H9 (cell line): ENCODE results near the gene SPRTN. TPM values are rescaled to one million over a fixed set of nuclear protein-coding genes. Genes with fewer than 3 reads are reported as not detected.

Experiments
- DNase-seq: peaks from one replicate; pipeline ENCODE4 v3.0.0-alpha.2; 2017
- H2AFZ ChIP-seq: one replicate; pipeline ENCODE4 v1.6.1; 2013; ENCODE audit warnings: mild to moderate bottlenecking, low read length, control low read depth, moderate library complexity
- H2AK5ac ChIP-seq: 2 replicates; pipeline ENCODE4 v1.6.1; 2013; ENCODE audit warnings: low read length, control low read depth, mixed read lengths; ENCODE audit not compliant: insufficient read length
- H2BK120ac ChIP-seq: one replicate; pipeline ENCODE4 v1.6.1; 2013; ENCODE audit warnings: low read depth, mild to moderate bottlenecking, low read length, control low read depth, inconsistent platforms; ENCODE audit not compliant: poor library complexity, severe bottlenecking
- H2BK12ac ChIP-seq: 2 replicates; pipeline ENCODE4 v1.6.1; 2013; ENCODE audit warnings: low read length, control low read depth, mixed read lengths, low read depth; ENCODE audit not compliant: insufficient read length
- H2BK15ac ChIP-seq: 2 replicates; pipeline ENCODE4 v1.6.1; 2013; ENCODE audit warnings: low read depth, low read length, control low read depth
- H2BK20ac ChIP-seq: one replicate; pipeline ENCODE4 v1.6.1; 2013; ENCODE audit warnings: low read depth, mild to moderate bottlenecking, low read length, control low read depth, inconsistent platforms; ENCODE audit not compliant: poor library complexity, severe bottlenecking
- H2BK5ac ChIP-seq: 2 replicates; pipeline ENCODE4 v1.6.1; 2013; ENCODE audit warnings: low read length, control low read depth, mixed read lengths; ENCODE audit not compliant: insufficient read length
- H3K14ac ChIP-seq: 2 replicates; pipeline ENCODE4 v1.6.1; 2013; ENCODE audit warnings: low read length, control low read depth; ENCODE audit not compliant: insufficient read depth
- H3K18ac ChIP-seq: 2 replicates; pipeline ENCODE4 v1.6.1; 2013; ENCODE audit warnings: low read depth, mild to moderate bottlenecking, mixed read lengths, low read length, control low read depth; ENCODE audit not compliant: insufficient read length
- H3K23ac ChIP-seq: 2 replicates; pipeline ENCODE4 v1.6.1; 2013; ENCODE audit warnings: low read length, control low read depth, mixed read lengths, low read depth; ENCODE audit not compliant: insufficient read length
- H3K23me2 ChIP-seq: 2 replicates; pipeline ENCODE4 v1.6.1; 2013; ENCODE audit warnings: low read depth, mild to moderate bottlenecking, mixed read lengths, low read length, control low read depth; ENCODE audit not compliant: insufficient read length, poor library complexity, severe bottlenecking
- H3K27ac ChIP-seq: 2 replicates; pipeline ENCODE4 v1.5.1; 2013; ENCODE audit warnings: low read length, control low read depth, mixed read lengths, low read depth; ENCODE audit not compliant: insufficient read length
- H3K27me3 ChIP-seq: 2 replicates; pipeline ENCODE4 v1.6.1; 2013; ENCODE audit warnings: low read length, control low read depth, inconsistent platforms; ENCODE audit not compliant: insufficient read depth
- H3K4ac ChIP-seq: 2 replicates; pipeline ENCODE4 v1.6.1; 2013; ENCODE audit warnings: low read depth, mild to moderate bottlenecking, control low read depth, inconsistent platforms, low read length, moderate library complexity
- H3K4me1 ChIP-seq: 2 replicates; pipeline ENCODE4 v1.6.1; 2013; ENCODE audit warnings: low read length, control low read depth, inconsistent platforms; ENCODE audit not compliant: insufficient read depth
- H3K4me2 ChIP-seq: 2 replicates; pipeline ENCODE4 v1.6.1; 2013; ENCODE audit warnings: low read length, control low read depth, mixed read lengths; ENCODE audit not compliant: insufficient read length, insufficient read depth
- H3K56ac ChIP-seq: 2 replicates; pipeline ENCODE4 v1.6.1; 2013; ENCODE audit warnings: low read depth, mild to moderate bottlenecking, mixed read lengths, low read length, control low read depth; ENCODE audit not compliant: insufficient read length
- H3K79me1 ChIP-seq: 2 replicates; pipeline ENCODE4 v1.6.1; 2013; ENCODE audit warnings: low read depth, mild to moderate bottlenecking, moderate library complexity, low read length, control low read depth, inconsistent platforms; ENCODE audit not compliant: insufficient read depth, poor library complexity, severe bottlenecking
- H3K79me2 ChIP-seq: 2 replicates; pipeline ENCODE4 v1.6.1; 2013; ENCODE audit warnings: low read length, control low read depth, inconsistent platforms; ENCODE audit not compliant: insufficient read depth
- H3K9ac ChIP-seq: 2 replicates; pipeline ENCODE4 v1.6.1; 2013; ENCODE audit warnings: low read length, control low read depth, mixed read lengths; ENCODE audit not compliant: insufficient read length; ENCODE audit errors: extremely low read depth
- H3K9me3 ChIP-seq: one replicate; pipeline ENCODE4 v1.6.1; 2013; ENCODE audit warnings: low read depth, low read length, inconsistent platforms; ENCODE audit not compliant: control insufficient read depth
- H3T11ph ChIP-seq: one replicate; pipeline ENCODE4 v1.6.1; 2013; ENCODE audit warnings: mild to moderate bottlenecking, low read length, control low read depth, inconsistent platforms
- H4K20me1 ChIP-seq: one replicate; pipeline ENCODE4 v1.6.1; 2013; ENCODE audit not compliant: control insufficient read depth, insufficient read length, insufficient read depth
- H4K5ac ChIP-seq: 2 replicates; pipeline ENCODE4 v1.6.1; 2013; ENCODE audit warnings: low read depth, mild to moderate bottlenecking, mixed read lengths, low read length, control low read depth; ENCODE audit not compliant: insufficient read length
- H4K8ac ChIP-seq: replicated peaks from 2 replicates; pipeline ENCODE4 v1.6.1; 2013; ENCODE audit warnings: low read length, control low read depth, mixed read lengths, low read depth; ENCODE audit not compliant: insufficient read length
- H4K91ac ChIP-seq: 2 replicates; pipeline ENCODE4 v1.6.1; 2013; ENCODE audit warnings: low read depth, mild to moderate bottlenecking, moderate library complexity, mixed read lengths, low read length, control low read depth; ENCODE audit not compliant: insufficient read length
- H3K27ac Mint-ChIP-seq, 3 experiments: 2 replicates in 2 of 3; 3 replicates in 1 of 3; pipeline ENCODE4 v1.8.0; 2020 to 2021; ENCODE audit warnings: mixed read lengths in 3 of 3, mild to moderate bottlenecking in 1 of 3, moderate library complexity in 1 of 3
- H3K27me3 Mint-ChIP-seq: 2 replicates; pipeline ENCODE4 v1.8.0; 2021; ENCODE audit warnings: low read depth, mild to moderate bottlenecking, moderate library complexity, mixed read lengths
- H3K36me3 Mint-ChIP-seq, 3 experiments: 2 replicates in 2 of 3; 3 replicates in 1 of 3; pipeline ENCODE4 v1.8.0; 2020 to 2021; ENCODE audit warnings: low read depth in 3 of 3, mixed read lengths in 3 of 3; ENCODE audit not compliant: insufficient read depth in 1 of 3
- H3K4me1 Mint-ChIP-seq, 2 experiments: 2 replicates each; pipeline ENCODE4 v1.8.0; 2020; ENCODE audit warnings: mixed read lengths in 2 of 2
- H3K4me3 Mint-ChIP-seq, 2 experiments: 2 replicates in 1 of 2; 3 replicates in 1 of 2; pipeline ENCODE4 v1.8.0; 2020 to 2021; ENCODE audit warnings: mild to moderate bottlenecking in 2 of 2, mixed read lengths in 2 of 2, moderate library complexity in 1 of 2
- H3K9me3 Mint-ChIP-seq, 2 experiments: 2 replicates in 1 of 2; 3 replicates in 1 of 2; pipeline ENCODE4 v1.8.0; 2020; ENCODE audit warnings: mild to moderate bottlenecking in 2 of 2, mixed read lengths in 2 of 2, moderate library complexity in 1 of 2
- CTCF ChIP-seq: fragments of 200-600 bp; sonication (generic); conservative IDR thresholded peaks from 3 replicates; pipeline ENCODE4 v1.8.0; 2021; ENCODE audit warnings: antibody characterized with exemption, mild to moderate bottlenecking
- WGBS: extraction: QIAGEN DNeasy Blood & Tissue Kit; methylation state at CpG from one replicate; pipeline ENCODE4 v1.1.7; 2013; ENCODE audit warnings: missing lambda C conversion rate, low lambda C conversion rate, mixed read lengths; ENCODE audit not compliant: insufficient read length; ENCODE audit errors: extremely low coverage; 5-methylcytosine and 5-hydroxymethylcytosine counted together
- total RNA-seq: library from RNA; stranded (reverse); gene quantifications from 2 replicates; pipeline ENCODE4 v1.2.1, GENCODE V29; 2021

Gene SPRTN
- total RNA-seq, 1 experiment from 2014 or later: 14.8 TPM

DNA sequence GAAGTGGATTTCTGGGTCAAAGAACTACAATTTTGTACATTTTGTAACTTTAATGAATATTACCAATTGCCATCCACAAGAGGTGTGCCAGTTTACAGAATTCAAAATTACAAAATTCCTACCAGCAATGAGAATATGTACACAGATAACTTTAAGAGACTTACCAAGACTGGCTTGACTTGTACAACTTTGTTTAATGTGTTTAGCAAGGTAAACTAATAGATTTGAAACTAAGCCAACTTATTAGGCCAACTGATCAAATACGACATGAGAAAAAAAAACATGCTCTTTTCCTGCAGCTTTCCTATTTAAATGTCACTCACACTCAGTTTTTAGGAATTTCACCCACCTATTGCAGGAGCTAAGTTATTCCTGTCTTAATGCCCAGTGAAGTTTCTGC, 11.8 kb upstream of the SPRTN start:
- no peak overlapping the region for H2BK15ac ChIP-seq
- H4K5ac ChIP-seq: no peak overlapping the region

More for the DNA sequence above, 11.8 kb upstream of the SPRTN start:
- H4K91ac ChIP-seq: no peak overlapping the region
- Mint-ChIP-seq H3K4me1 (peaks cover 3 to 4% of the 10 kb centered on the region in 2 experiments; a peak in 3 of 4 replicates), H3K27me3 (no peaks in the 10 kb centered on the region; the same call in 1 of the 2 replicates), H3K4me3 (no peak overlapping the region), H3K9me3 (no peaks in the 10 kb centered on the region), H3K27ac (no peak overlapping the region), H3K36me3 (no peaks in the 10 kb centered on the region)
- no peak overlapping the region for H2BK5ac ChIP-seq
- H3K23ac ChIP-seq: no peak overlapping the region
- H3K79me2 ChIP-seq: no peaks in the 10 kb centered on the region
- no peak overlapping the region for H3T11ph ChIP-seq
- WGBS: no CpG with 5 or more reads among the region's 1 CpG
- no peaks in the 10 kb centered on the region for H3K79me1 ChIP-seq
- no peak overlapping the region for H2BK120ac ChIP-seq
- no peak overlapping the region for H3K18ac ChIP-seq
- no peak overlapping the region for H3K4me2 ChIP-seq
- no peaks in the 10 kb centered on the region for H3K23me2 ChIP-seq
- H4K20me1 ChIP-seq: no peaks in the 10 kb centered on the region
- TF ChIP-seq CTCF: no peak
- no peak overlapping the region for H3K4ac ChIP-seq
- no peak overlapping the region for H3K14ac ChIP-seq
- H3K4me1 ChIP-seq: no peaks in the 10 kb centered on the region
- H2BK20ac ChIP-seq: no peak overlapping the region
- DNase-seq: no peak
- H4K8ac ChIP-seq: no peak overlapping the region
- no peak overlapping the region for H2BK12ac ChIP-seq
- no peak overlapping the region for H3K9ac ChIP-seq
- H3K27ac ChIP-seq: no peak overlapping the region
- H3K9me3 ChIP-seq: no peaks in the 10 kb centered on the region
- H2AK5ac ChIP-seq: no peak overlapping the region
- H3K56ac ChIP-seq: no peak overlapping the region
- no peak overlapping the region for H2AFZ ChIP-seq
- no peaks in the 10 kb centered on the region for H3K27me3 ChIP-seq
